HAP-1 (cell line): ENCODE data around the gene LIM2.
"Not testable (repeated sequence)": the region's sequence is repeated elsewhere in the genome, so short reads cannot be mapped to it uniquely, and the experiment has no call there.

Source experiments
- DNase-seq, 2 experiments: peaks; one replicate each; pipeline ENCODE4 v3.0.0-alpha.2; 2016 to 2020; ENCODE audit warnings: low spot score in 2 of 2
- H3K27me3 ChIP-seq: fragments of 250-450 bp; sonication (Bioruptor Pico); 2 replicates; pipeline ENCODE4 v1.5.1; 2020; ENCODE audit warnings: low read depth, mild to moderate bottlenecking, moderate library complexity
- H3K36me3 ChIP-seq: fragments of 250-450 bp; sonication (Bioruptor Pico); replicated peaks from 2 replicates; pipeline ENCODE4 v1.5.1; 2020; ENCODE audit warnings: mild to moderate bottlenecking
- H3K4me1 ChIP-seq: fragments of 250-450 bp; sonication (Bioruptor Pico); 2 replicates; pipeline ENCODE4 v1.5.1; 2020; ENCODE audit warnings: mild to moderate bottlenecking
- H3K4me3 ChIP-seq: fragments of 250-450 bp; sonication (Bioruptor Pico); 2 replicates; pipeline ENCODE4 v1.5.1; 2020; ENCODE audit warnings: mild to moderate bottlenecking, moderate library complexity
- H3K9me3 ChIP-seq: fragments of 250-450 bp; sonication (Bioruptor Pico); 2 replicates; pipeline ENCODE4 v1.5.1; 2020; ENCODE audit warnings: mild to moderate bottlenecking, moderate library complexity
- in situ Hi-C: fragments of 300-500 bp; cut with MboI; formaldehyde crosslinking; loops from 3 replicates; pipeline ENCODE4 v1.14.3; 2020; ENCODE audit warnings: low sequenced_read_pairs, inconsistent platforms, mixed read lengths

The LIM2 gene

GRCh38 chr19:51387924-51388389 lies at the start of gene LIM2:
TSS of gene LIM2 (minus strand) at chr19:51387974. CDS start at chr19:51387443, 531 bp downstream.
- Histone ChIP-seq H3K9me3 (no peaks in the 10 kb centered on the region), H3K27me3 (no peaks in the 10 kb centered on the region), H3K4me1 (no peaks in the 10 kb centered on the region), H3K4me3 (no peak within 1 kb of the TSS), H3K36me3 (no peaks in the 10 kb centered on the region)
- DNase-seq: no peak
- in situ Hi-C loops: no loop called here

GRCh38 chr19:51434456-51434855 lies 46.7 kb upstream of the LIM2 start:
- Histone ChIP-seq H3K27me3 (no peaks in the 10 kb centered on the region), H3K4me3 (no peak overlapping the region), H3K36me3 (no peaks in the 10 kb centered on the region), H3K9me3 (no peaks in the 10 kb centered on the region), H3K4me1 (no peaks in the 10 kb centered on the region)
- no peak for DNase-seq
- in situ Hi-C loops: no loop called here

GRCh38 chr19:51433043-51433442 lies 45.3 kb upstream of the LIM2 start:
- in situ Hi-C loops: no loop called here
- Histone ChIP-seq H3K4me3 (no peak overlapping the region), H3K36me3 (no peaks in the 10 kb centered on the region), H3K27me3 (no peaks in the 10 kb centered on the region), H3K9me3 (no peaks in the 10 kb centered on the region), H3K4me1 (no peaks in the 10 kb centered on the region)
- DNase-seq: no peak

GRCh38 chr19:51431124-51431523 lies 43.4 kb upstream of the LIM2 start:
- H3K27me3 ChIP-seq: no peaks in the 10 kb centered on the region

GRCh38 chr19:51430221-51430620 lies 42.4 kb upstream of the LIM2 start:
- in situ Hi-C loops: no loop called here
- Histone ChIP-seq H3K4me1 (no peaks in the 10 kb centered on the region), H3K4me3 (no peak overlapping the region), H3K9me3 (no peaks in the 10 kb centered on the region), H3K27me3 (no peaks in the 10 kb centered on the region), H3K36me3 (no peaks in the 10 kb centered on the region)
- no peak for DNase-seq

More at GRCh38 chr19:51431124-51431523, 43.4 kb upstream of the LIM2 start:
- Histone ChIP-seq H3K4me3 (no peak overlapping the region), H3K4me1 (no peaks in the 10 kb centered on the region), H3K36me3 (no peaks in the 10 kb centered on the region), H3K9me3 (no peaks in the 10 kb centered on the region)
- in situ Hi-C loops: no loop called here
- no peak for DNase-seq

GRCh38 chr19:51427201-51427600 lies 39.4 kb upstream of the LIM2 start:
- no peaks in the 10 kb centered on the region for H3K4me1 ChIP-seq
- no peak overlapping the region for H3K4me3 ChIP-seq
- in situ Hi-C loops: no loop called here
- DNase-seq: no peak
- H3K27me3 ChIP-seq: no peaks in the 10 kb centered on the region
- H3K36me3 ChIP-seq: no peaks in the 10 kb centered on the region
- no peaks in the 10 kb centered on the region for H3K9me3 ChIP-seq

- in situ Hi-C loops: no loop called here
- H3K36me3 ChIP-seq: no peaks in the 10 kb centered on the region
- DNase-seq: peak; percentile 55 to 95
- no peak overlapping the region for H3K4me3 ChIP-seq
- no peaks in the 10 kb centered on the region for H3K9me3 ChIP-seq
- no peaks in the 10 kb centered on the region for H3K4me1 ChIP-seq
- peaks cover 2% of the 10 kb centered on the region; the same call in 1 of the 2 replicates for H3K27me3 ChIP-seq
These were observed 34.3 kb upstream of the LIM2 start for GRCh38 chr19:51422053-51422448.

GRCh38 chr19:51421229-51422052 lies 33.7 kb upstream of the LIM2 start:
- H3K9me3 ChIP-seq: no peaks in the 10 kb centered on the region
- H3K36me3 ChIP-seq: no peaks in the 10 kb centered on the region
- peaks cover 2% of the 10 kb centered on the region; the same call in 1 of the 2 replicates for H3K27me3 ChIP-seq
- in situ Hi-C loops: no loop called here
- DNase-seq: no peak
- no peaks in the 10 kb centered on the region for H3K4me1 ChIP-seq
- H3K4me3 ChIP-seq: no peak overlapping the region

GRCh38 chr19:51420511-51420910 lies 32.7 kb upstream of the LIM2 start:
- H3K9me3 ChIP-seq, H3K4me3 ChIP-seq, H3K27me3 ChIP-seq, DNase-seq, H3K36me3 ChIP-seq, H3K4me1 ChIP-seq, in situ Hi-C loops: not testable (repeated sequence)

- no peak for DNase-seq
- Histone ChIP-seq H3K36me3 (no peaks in the 10 kb centered on the region), H3K4me1 (no peaks in the 10 kb centered on the region), H3K9me3 (no peaks in the 10 kb centered on the region), H3K4me3 (no peak overlapping the region), H3K27me3 (peaks cover 2% of the 10 kb centered on the region; the same call in 1 of the 2 replicates)
- in situ Hi-C loops: no loop called here
These were observed 30.9 kb upstream of the LIM2 start for GRCh38 chr19:51418707-51419106.

GRCh38 chr19:51417810-51418157 lies 30.0 kb upstream of the LIM2 start:
- Histone ChIP-seq H3K4me1 (no peaks in the 10 kb centered on the region), H3K36me3 (no peaks in the 10 kb centered on the region), H3K4me3 (no peak overlapping the region), H3K27me3 (peaks cover 2% of the 10 kb centered on the region; the same call in 1 of the 2 replicates), H3K9me3 (no peaks in the 10 kb centered on the region)
- DNase-seq: no peak
- in situ Hi-C loops: no loop called here

GRCh38 chr19:51417107-51417809 lies 29.5 kb upstream of the LIM2 start, which contains the start of gene SIGLEC10:
TSS of gene SIGLEC10 (minus strand) at chr19:51417642. CDS start at chr19:51417581, 61 bp downstream.
- H3K4me1 ChIP-seq: no peaks in the 10 kb centered on the region
- no peaks in the 10 kb centered on the region for H3K9me3 ChIP-seq
- H3K27me3 ChIP-seq: peaks cover 2% of the 10 kb centered on the region; the same call in 1 of the 2 replicates
- no peak for DNase-seq
- in situ Hi-C loops: no loop called here
- H3K4me3 ChIP-seq: no peak within 1 kb of the TSS
- no peaks in the 10 kb centered on the region for H3K36me3 ChIP-seq

GRCh38 chr19:51416422-51416821 lies 28.6 kb upstream of the LIM2 start:
- in situ Hi-C loops, H3K9me3 ChIP-seq, H3K4me3 ChIP-seq, H3K27me3 ChIP-seq, DNase-seq, H3K4me1 ChIP-seq, H3K36me3 ChIP-seq: not testable (repeated sequence)

GRCh38 chr19:51415187-51415586 lies 27.4 kb upstream of the LIM2 start:
- in situ Hi-C loops: no loop called here
- no peaks in the 10 kb centered on the region for H3K4me1 ChIP-seq
- no peak for DNase-seq
- H3K36me3 ChIP-seq: no peaks in the 10 kb centered on the region
- no peaks in the 10 kb centered on the region for H3K9me3 ChIP-seq
- no peak overlapping the region for H3K4me3 ChIP-seq
- H3K27me3 ChIP-seq: peaks cover 2% of the 10 kb centered on the region; the same call in 1 of the 2 replicates
